PFSK-1 (cell line): ENCODE results near the gene TP53RK.

Source experiments
- POLR2AphosphoS5 ChIP-seq: IDR thresholded peaks from 2 replicates; pipeline ENCODE4 v1.6.1; 2012; ENCODE audit warnings: low read depth, mild to moderate bottlenecking, control low read depth, low read length, moderate library complexity
- REST ChIP-seq, 2 experiments: IDR thresholded peaks; 2 replicates each; pipeline versions ENCODE4 v1.6.1 to v1.8.0; 2011 to 2012; ENCODE audit warnings: low read depth in 2 of 2, low read length in 2 of 2, control low read depth in 1 of 2, inconsistent platforms in 1 of 2, mild to moderate bottlenecking in 1 of 2, moderate library complexity in 1 of 2; ENCODE audit not compliant: insufficient read depth in 1 of 2
- TAF1 ChIP-seq: IDR thresholded peaks from 2 replicates; pipeline ENCODE4 v1.6.1; 2012; ENCODE audit warnings: low read length, control low read depth, borderline replicate concordance; ENCODE audit not compliant: insufficient read depth

GRCh38 chr20:46699651-46700359 is 10.6 kb upstream of the TP53RK start:
- TF ChIP-seq POLR2AphosphoS5 (no peak), REST (IDR thresholded peaks at IDR 0.05; ENCODE audit: insufficient read depth in 1 of 2, low read depth in 2 of 2, low read length in 2 of 2) (no peak), TAF1 (no peak)
